ENCODE measurements around the gene ZNF212. TPM values are rescaled to one million over a fixed set of nuclear protein-coding genes. Genes with fewer than 3 reads are reported as not detected.
"Not testable (repeated sequence)": the region's sequence is repeated elsewhere in the genome, so short reads cannot be mapped to it uniquely, and the experiment has no call there.

Gene ZNF212
- polyA plus RNA-seq, 1 of the 3 experiments (the other 2 are of a cell fraction), result 11.5 TPM

DNA sequence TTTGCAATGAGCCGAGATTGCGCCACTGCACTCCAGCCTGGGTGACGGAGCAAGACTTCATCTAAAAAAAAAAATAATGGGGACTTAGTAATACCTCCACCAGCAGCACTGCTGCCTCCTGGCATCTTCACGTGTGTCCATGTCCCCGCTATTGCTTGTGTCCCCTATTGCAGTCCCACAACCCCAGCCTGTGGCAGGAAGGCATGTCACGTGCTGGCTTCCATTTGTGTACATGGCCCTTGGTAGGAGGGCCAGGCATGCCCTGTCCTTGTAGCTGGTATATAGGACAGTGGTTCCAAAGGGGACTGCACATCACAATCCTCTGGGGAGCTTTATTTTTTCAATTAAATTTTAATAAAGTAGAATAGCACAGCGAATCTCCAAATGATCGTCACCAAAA, 28.3 kb downstream of the ZNF212 start:
- Histone ChIP-seq H2AFZ (ENCODE audit: low read depth) (no peak overlapping the region), H3K36me3 (replicated peaks in 1 of 2; ENCODE audit: control insufficient read depth in 1 of 2, insufficient read depth in 2 of 2, low read length in 1 of 2) (peaks cover 8 to 25% of the 10 kb centered on the region in 2 experiments), H3K4me3 (ENCODE audit: low read depth in 2 of 2, low read length in 1 of 2) (no peak overlapping the region), H3K4me2 (no peak overlapping the region), H4K20me1 (ENCODE audit: insufficient read depth) (no peaks in the 10 kb centered on the region), H3K27ac (ENCODE audit: low read depth in 2 of 2, low read length in 1 of 2) (no peak overlapping the region), H3K4me1 (ENCODE audit: control insufficient read depth in 1 of 2, insufficient read depth in 2 of 2, low read depth in 1 of 2, low read length in 1 of 2) (peaks cover 0 to 2% of the 10 kb centered on the region in 2 experiments; a peak in 2 of 4 replicates), H3K9me2 (no peaks in the 10 kb centered on the region), H3K27me3 (ENCODE audit: insufficient read depth) (no peaks in the 10 kb centered on the region), H3K9ac (no peak overlapping the region), H3K79me2 (ENCODE audit: insufficient read depth) (peaks cover 13% of the 10 kb centered on the region; the same call in 1 of the 2 replicates), H3F3A (replicated peaks; ENCODE audit: insufficient read depth) (peaks cover 11% of the 10 kb centered on the region), H3K9me3 (no peaks in the 10 kb centered on the region)
- POLR2A ChIA-PET, result no interaction called here
- over 99% methylated on average over 8 of the region's 8 CpGs for WGBS (ENCODE audit: low lambda C conversion rate)
- no peak for DNase-seq
- TF ChIP-seq NRF1 (IDR thresholded peaks at IDR 0.05; ENCODE audit: low read depth, low read length), result no peak
- no peak for TF ChIP-seq FOXJ3 (CRISPR knock-in tag; IDR thresholded peaks at IDR 0.05)
- TF ChIP-seq EP300 (IDR thresholded peaks at IDR 0.05; ENCODE audit: borderline replicate concordance in 1 of 2, low read depth in 1 of 2, low read length in 1 of 2), result no peak
- TF ChIP-seq, protein P1, sequence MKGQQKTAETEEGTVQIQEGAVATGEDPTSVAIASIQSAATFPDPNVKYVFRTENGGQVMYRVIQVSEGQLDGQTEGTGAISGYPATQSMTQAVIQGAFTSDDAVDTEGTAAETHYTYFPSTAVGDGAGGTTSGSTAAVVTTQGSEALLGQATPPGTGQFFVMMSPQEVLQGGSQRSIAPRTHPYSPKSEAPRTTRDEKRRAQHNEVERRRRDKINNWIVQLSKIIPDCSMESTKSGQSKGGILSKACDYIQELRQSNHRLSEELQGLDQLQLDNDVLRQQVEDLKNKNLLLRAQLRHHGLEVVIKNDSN (IDR thresholded peaks at IDR 0.05; ENCODE audit: borderline replicate concordance, low read depth), result no peak
- no peak for TF ChIP-seq MEF2A (IDR thresholded peaks at IDR 0.05; ENCODE audit: borderline replicate concordance, low read depth)
- TF ChIP-seq YY1 (IDR thresholded peaks at IDR 0.05; ENCODE audit: low read depth), result no peak
- TF ChIP-seq, protein P2, sequence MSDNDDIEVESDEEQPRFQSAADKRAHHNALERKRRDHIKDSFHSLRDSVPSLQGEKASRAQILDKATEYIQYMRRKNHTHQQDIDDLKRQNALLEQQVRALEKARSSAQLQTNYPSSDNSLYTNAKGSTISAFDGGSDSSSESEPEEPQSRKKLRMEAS (IDR thresholded peaks at IDR 0.05; ENCODE audit: low read depth), result no peak
- CTCF ChIA-PET, result no interaction called here

DNA sequence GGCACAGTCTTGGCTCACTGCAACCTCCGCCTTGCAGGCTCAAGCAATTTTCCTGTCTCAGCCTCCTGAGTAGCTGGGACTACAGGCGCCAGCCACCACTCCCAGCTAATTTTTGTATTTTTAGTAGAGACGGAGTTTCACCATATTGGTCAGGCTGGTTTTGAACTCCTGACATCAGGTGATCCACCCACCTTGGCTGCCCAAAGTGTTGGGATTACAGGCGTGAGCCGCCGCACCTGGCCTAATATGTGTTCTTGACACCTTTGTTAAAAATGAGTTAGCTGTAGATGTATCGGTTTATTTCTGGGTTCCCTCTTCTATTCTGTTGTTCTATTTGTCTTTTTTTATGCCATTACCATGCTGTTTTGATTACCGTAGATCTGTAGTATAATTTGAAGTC, 35.0 kb downstream of the ZNF212 start:
- H3K27me3 ChIP-seq (ENCODE audit: insufficient read depth); H3K79me2 ChIP-seq (ENCODE audit: insufficient read depth); H2AFZ ChIP-seq (ENCODE audit: low read depth); DNase-seq; H3F3A ChIP-seq (replicated peaks; ENCODE audit: insufficient read depth); POLR2A ChIA-PET; H3K4me2 ChIP-seq; H4K20me1 ChIP-seq (ENCODE audit: insufficient read depth); H3K9me3 ChIP-seq; H3K27ac ChIP-seq (ENCODE audit: low read depth in 2 of 2, low read length in 1 of 2); H3K4me3 ChIP-seq (ENCODE audit: low read depth in 2 of 2, low read length in 1 of 2); H3K9me2 ChIP-seq; H3K4me1 ChIP-seq (ENCODE audit: control insufficient read depth in 1 of 2, insufficient read depth in 2 of 2, low read depth in 1 of 2, low read length in 1 of 2); H3K9ac ChIP-seq: not testable (repeated sequence)
- CTCF ChIA-PET, result interaction anchor here (2.6 to 3.2 kb wide), 2 partner anchors 9 to 13 kb away, joined by 7 to 13 read pairs; partner anchors contain the start of gene ZNF783
- peaks cover 13 to 27% of the 10 kb centered on the region in 2 experiments for H3K36me3 ChIP-seq (replicated peaks in 1 of 2; ENCODE audit: control insufficient read depth in 1 of 2, insufficient read depth in 2 of 2, low read length in 1 of 2)
- WGBS (ENCODE audit: low lambda C conversion rate), result 96% methylated on average over 8 of the region's 8 CpGs

DNA sequence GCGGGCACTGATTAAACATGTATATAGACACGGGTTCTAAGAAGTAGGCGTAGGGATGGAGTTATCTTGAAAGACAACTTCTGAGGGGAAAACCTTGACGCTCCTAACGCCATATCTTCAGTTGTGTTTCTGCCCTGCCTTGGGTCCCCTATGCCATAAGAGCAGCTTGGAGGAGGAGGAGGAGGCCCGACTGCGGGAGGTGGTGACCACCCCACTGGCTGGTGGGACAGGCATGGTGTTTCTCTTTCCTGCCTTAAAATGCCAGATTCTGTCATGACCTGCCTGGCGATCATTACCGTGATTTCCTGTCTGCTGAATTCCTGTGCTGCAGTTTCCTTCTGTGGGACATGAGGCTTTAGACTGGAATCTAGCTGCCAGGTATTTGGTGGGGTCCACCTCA, 38.4 kb downstream of the ZNF212 start:
- Histone ChIP-seq H2AFZ (ENCODE audit: low read depth) (no peak overlapping the region), H3K4me3 (ENCODE audit: low read depth in 2 of 2, low read length in 1 of 2) (no peak overlapping the region), H3K9me3 (no peaks in the 10 kb centered on the region), H3K9ac (no peak overlapping the region), H3K27me3 (ENCODE audit: insufficient read depth) (no peaks in the 10 kb centered on the region), H3K79me2 (ENCODE audit: insufficient read depth) (no peaks in the 10 kb centered on the region), H3K4me2 (no peak overlapping the region), H3K36me3 (replicated peaks in 1 of 2; ENCODE audit: control insufficient read depth in 1 of 2, insufficient read depth in 2 of 2, low read length in 1 of 2) (peaks cover 21 to 23% of the 10 kb centered on the region in 2 experiments), H4K20me1 (ENCODE audit: insufficient read depth) (no peaks in the 10 kb centered on the region), H3K9me2 (no peaks in the 10 kb centered on the region), H3F3A (replicated peaks; ENCODE audit: insufficient read depth) (no peaks in the 10 kb centered on the region), H3K4me1 (ENCODE audit: control insufficient read depth in 1 of 2, insufficient read depth in 2 of 2, low read depth in 1 of 2, low read length in 1 of 2) (no peaks in the 10 kb centered on the region), H3K27ac (ENCODE audit: low read depth in 2 of 2, low read length in 1 of 2) (no peak overlapping the region)
- CTCF ChIA-PET, result interaction anchor here (0.6 kb wide), 1 partner anchor 16 kb away, joined by 3 read pairs; no protein-coding TSS in a partner anchor
- POLR2A ChIA-PET, result no interaction called here
- 98% methylated on average over 8 of the region's 9 CpGs for WGBS (ENCODE audit: low lambda C conversion rate)
- DNase-seq, result no peak
- TF ChIP-seq CHD2 (IDR thresholded peaks at IDR 0.05; ENCODE audit: low read length, partially characterized antibody) (no peak), EZH2phosphoT487 (IDR thresholded peaks at IDR 0.05; ENCODE audit: borderline replicate concordance, low read depth) (no peak), SMC3 (IDR thresholded peaks at IDR 0.05; ENCODE audit: low read depth, low read length) (no peak), JUND (IDR thresholded peaks at IDR 0.05) (no peak), RAD21 (IDR thresholded peaks at IDR 0.05; ENCODE audit: low read length) (no peak), GABPA (IDR thresholded peaks at IDR 0.05; ENCODE audit: low read depth) (no peak), GATA2 (CRISPR knock-in tag; IDR thresholded peaks at IDR 0.05) (no peak), RFX5 (IDR thresholded peaks at IDR 0.05; ENCODE audit: low read length) (no peak), FOXM1 (IDR thresholded peaks at IDR 0.05; ENCODE audit: low read depth) (no peak), TEAD4 (IDR thresholded peaks at IDR 0.05; ENCODE audit: borderline replicate concordance, insufficient read depth) (no peak), NRF1 (IDR thresholded peaks at IDR 0.05; ENCODE audit: low read depth, low read length) (no peak)
- TF ChIP-seq, protein P3, sequence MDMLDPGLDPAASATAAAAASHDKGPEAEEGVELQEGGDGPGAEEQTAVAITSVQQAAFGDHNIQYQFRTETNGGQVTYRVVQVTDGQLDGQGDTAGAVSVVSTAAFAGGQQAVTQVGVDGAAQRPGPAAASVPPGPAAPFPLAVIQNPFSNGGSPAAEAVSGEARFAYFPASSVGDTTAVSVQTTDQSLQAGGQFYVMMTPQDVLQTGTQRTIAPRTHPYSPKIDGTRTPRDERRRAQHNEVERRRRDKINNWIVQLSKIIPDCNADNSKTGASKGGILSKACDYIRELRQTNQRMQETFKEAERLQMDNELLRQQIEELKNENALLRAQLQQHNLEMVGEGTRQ (IDR thresholded peaks at IDR 0.05; ENCODE audit: borderline replicate concordance, low read depth, low read length), result no peak
- TF ChIP-seq, protein P4, sequence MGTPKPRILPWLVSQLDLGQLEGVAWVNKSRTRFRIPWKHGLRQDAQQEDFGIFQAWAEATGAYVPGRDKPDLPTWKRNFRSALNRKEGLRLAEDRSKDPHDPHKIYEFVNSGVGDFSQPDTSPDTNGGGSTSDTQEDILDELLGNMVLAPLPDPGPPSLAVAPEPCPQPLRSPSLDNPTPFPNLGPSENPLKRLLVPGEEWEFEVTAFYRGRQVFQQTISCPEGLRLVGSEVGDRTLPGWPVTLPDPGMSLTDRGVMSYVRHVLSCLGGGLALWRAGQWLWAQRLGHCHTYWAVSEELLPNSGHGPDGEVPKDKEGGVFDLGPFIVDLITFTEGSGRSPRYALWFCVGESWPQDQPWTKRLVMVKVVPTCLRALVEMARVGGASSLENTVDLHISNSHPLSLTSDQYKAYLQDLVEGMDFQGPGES (IDR thresholded peaks at IDR 0.05; ENCODE audit: low read depth, low read length), result no peak

Measured in SK-N-SH (cell line).